Measurements from ENCODE around the gene CIC. TPM values are rescaled to one million over a fixed set of nuclear protein-coding genes. Genes with fewer than 3 reads are reported as not detected.

Gene CIC
- total RNA-seq, 6 experiments from 2014 or later, result 67.6 to 75.4 (median 73.7) TPM

- Mint-ChIP-seq H3K36me3 (ENCODE audit: low read depth) (no peaks in the 10 kb centered on the region), H3K4me3 (no peak overlapping the region), H3K27me3 (ENCODE audit: insufficient read depth) (peaks cover 26% of the 10 kb centered on the region), H3K4me1 (ENCODE audit: low read depth) (peaks cover 22% of the 10 kb centered on the region), H3K9me3 (no peaks in the 10 kb centered on the region), H3K27ac (no peak overlapping the region)
- no peak for DNase-seq
- no peak for TF ChIP-seq CTCF (IDR thresholded peaks at IDR 0.05)
Measured at GRCh38 chr19:42322305-42322704, 53.3 kb downstream of the CIC start.

- no peaks in the 10 kb centered on the region for H3K9me3 Mint-ChIP-seq
- H3K27me3 Mint-ChIP-seq (ENCODE audit: insufficient read depth), result peaks cover 26% of the 10 kb centered on the region
- H3K36me3 Mint-ChIP-seq (ENCODE audit: low read depth), result no peaks in the 10 kb centered on the region
- no peak overlapping the region for H3K27ac Mint-ChIP-seq
- H3K4me3 Mint-ChIP-seq, result peak overlapping the region; percentile 28; the same call in 1 of the 2 replicates
- peaks cover 30% of the 10 kb centered on the region for H3K4me1 Mint-ChIP-seq (ENCODE audit: low read depth)
- no peak for DNase-seq
- TF ChIP-seq CTCF (IDR thresholded peaks at IDR 0.05), result no peak
Measured at GRCh38 chr19:42323473-42323851, 54.4 kb downstream of the CIC start.

- TF ChIP-seq CTCF (IDR thresholded peaks at IDR 0.05), result no peak
- H3K9me3 Mint-ChIP-seq, result no peaks in the 10 kb centered on the region
- DNase-seq, result no peak
- H3K27me3 Mint-ChIP-seq (ENCODE audit: insufficient read depth), result peaks cover 26% of the 10 kb centered on the region
- no peak overlapping the region for H3K27ac Mint-ChIP-seq
- H3K4me1 Mint-ChIP-seq (ENCODE audit: low read depth), result peaks cover 30% of the 10 kb centered on the region
- H3K36me3 Mint-ChIP-seq (ENCODE audit: low read depth), result no peaks in the 10 kb centered on the region
- H3K4me3 Mint-ChIP-seq, result no peak overlapping the region
Measured at GRCh38 chr19:42323852-42324654, 55.0 kb downstream of the CIC start.

GRCh38 chr19:42324655-42325307 lies 55.7 kb downstream of the CIC start:
- DNase-seq, result no peak
- no peak; the same call in 1 of the 2 replicates for TF ChIP-seq CTCF (IDR thresholded peaks at IDR 0.05)
- peaks cover 30% of the 10 kb centered on the region for H3K4me1 Mint-ChIP-seq (ENCODE audit: low read depth)
- H3K4me3 Mint-ChIP-seq, result peak overlapping the region; percentile 88
- H3K27me3 Mint-ChIP-seq (ENCODE audit: insufficient read depth), result peaks cover 26% of the 10 kb centered on the region
- no peaks in the 10 kb centered on the region for H3K9me3 Mint-ChIP-seq
- peak overlapping the region; percentile 65 for H3K27ac Mint-ChIP-seq
- no peaks in the 10 kb centered on the region for H3K36me3 Mint-ChIP-seq (ENCODE audit: low read depth)

GRCh38 chr19:42325308-42325895 lies 56.4 kb downstream of the CIC start, which contains the start of gene MEGF8:
MEGF8 (plus strand) TSS chr19:42325635; CDS start chr19:42326244, 609 bp downstream.
- no peaks in the 10 kb centered on the region for H3K9me3 Mint-ChIP-seq
- TF ChIP-seq CTCF (IDR thresholded peaks at IDR 0.05), result peak; percentile 88; the same call in 1 of the 2 replicates
- peak; percentile 98 for DNase-seq
- H3K4me1 Mint-ChIP-seq (ENCODE audit: low read depth), result peaks cover 36% of the 10 kb centered on the region
- H3K27ac Mint-ChIP-seq, result peak within 1 kb of the TSS; percentile 65
- H3K27me3 Mint-ChIP-seq (ENCODE audit: insufficient read depth), result peaks cover 23% of the 10 kb centered on the region
- H3K36me3 Mint-ChIP-seq (ENCODE audit: low read depth), result no peaks in the 10 kb centered on the region
- peak within 1 kb of the TSS; percentile 88 for H3K4me3 Mint-ChIP-seq
